A673 (cell line): ENCODE results near the gene LGALS7. TPM values are rescaled to one million over a fixed set of nuclear protein-coding genes. Genes with fewer than 3 reads are reported as not detected.
"Not testable (repeated sequence)": the region's sequence is repeated elsewhere in the genome, so short reads cannot be mapped to it uniquely, and the experiment has no call there.

ENCODE experiments used
- BruUV-seq: library from RNA; stranded (reverse); fragments of 400-500 nt; replicated peaks from 2 replicates; lab custom pipeline; 2021; lab: Mats Ljungman, UMichigan
- CTCF ChIA-PET: fragments of 300-600 bp; sonication (Branson Sonifier 250); formaldehyde crosslinking; loops from one replicate; lab custom pipeline; 2022; ENCODE audit warnings: antibody characterized with exemption; lab: Charles Lee
- POLR2A ChIA-PET: fragments of 300-600 bp; sonication (Branson Sonifier 250); formaldehyde crosslinking; loops from one replicate; lab custom pipeline; 2022; ENCODE audit warnings: antibody characterized with exemption; ENCODE audit not compliant: low non-redundant PET; lab: Charles Lee
- DNase-seq: peaks from one replicate; pipeline ENCODE4 v3.0.0-alpha.2; 2015; ENCODE audit warnings: low spot score
- H3K27ac ChIP-seq: fragments of 200-600 bp; sonication (generic); 2 replicates; pipeline ENCODE4 v1.5.1; 2016; ENCODE audit warnings: mixed run types, low read depth, mild to moderate bottlenecking, mixed read lengths, antibody characterized with exemption, low read length; ENCODE audit not compliant: poor library complexity, severe bottlenecking
- H3K27me3 ChIP-seq: fragments of 200-600 bp; sonication (generic); replicated peaks from 2 replicates; pipeline ENCODE4 v1.6.1; 2017; ENCODE audit warnings: mixed run types, low read depth, mild to moderate bottlenecking, mixed read lengths, antibody characterized with exemption, low read length; ENCODE audit not compliant: insufficient read depth, poor library complexity
- H3K36me3 ChIP-seq: fragments of 200-600 bp; sonication (generic); 2 replicates; pipeline ENCODE4 v1.6.1; 2016; ENCODE audit warnings: mixed run types, mild to moderate bottlenecking, mixed read lengths, antibody characterized with exemption, low read length; ENCODE audit not compliant: insufficient read depth, poor library complexity, severe bottlenecking
- H3K4me1 ChIP-seq: fragments of 200-600 bp; sonication (generic); 2 replicates; pipeline ENCODE4 v1.6.1; 2017; ENCODE audit warnings: mixed run types, mild to moderate bottlenecking, mixed read lengths, antibody characterized with exemption, low read length; ENCODE audit not compliant: insufficient read depth, poor library complexity, severe bottlenecking
- H3K4me3 ChIP-seq: fragments of 200-600 bp; sonication (generic); 2 replicates; pipeline ENCODE4 v1.5.1; 2016; ENCODE audit warnings: low read depth, mixed run types, mild to moderate bottlenecking, mixed read lengths, low read length; ENCODE audit not compliant: poor library complexity, severe bottlenecking
- H3K9me3 ChIP-seq: fragments of 200-600 bp; sonication (generic); 2 replicates; pipeline ENCODE4 v1.6.1; 2016; ENCODE audit warnings: mixed run types, low read depth, mild to moderate bottlenecking, mixed read lengths, antibody characterized with exemption, low read length; ENCODE audit not compliant: poor library complexity, severe bottlenecking
- CTCF ChIP-seq: fragments of 300-800, 200-600 bp; sonication (generic); conservative IDR thresholded peaks from 2 replicates; pipeline ENCODE4 v1.5.1; 2017; ENCODE audit warnings: low read depth, mild to moderate bottlenecking, antibody characterized with exemption, low read length, moderate library complexity, mixed read lengths
- EZH2 ChIP-seq: fragments of 200-600 bp; sonication (generic); IDR thresholded peaks from 2 replicates; pipeline ENCODE4 v1.6.1; 2017; ENCODE audit warnings: borderline replicate concordance, low read depth, mild to moderate bottlenecking, mixed read lengths, antibody characterized with exemption, low read length; ENCODE audit not compliant: poor library complexity, severe bottlenecking
- intact Hi-C: fragments of 100-400 bp; cut with micrococcal nuclease; formaldehyde crosslinking; loops from one replicate; pipeline ENCODE4 v1.10.0; 2022; ENCODE audit not compliant: unreplicated experiment
- total RNA-seq: library from RNA; stranded (reverse); gene quantifications from 2 replicates; pipeline ENCODE4 v1.2.3, GENCODE V29; 2021

LGALS7 gene
- total RNA-seq, 1 experiment from 2014 or later: not detected

GRCh38 chr19:38770228-38770948 lies 2.9 kb downstream of the LGALS7 start:
- H3K36me3 ChIP-seq, BruUV-seq, DNase-seq, H3K4me1 ChIP-seq, POLR2A ChIA-PET, H3K9me3 ChIP-seq, H3K27me3 ChIP-seq, intact Hi-C loops, H3K27ac ChIP-seq: not testable (repeated sequence)
- peak overlapping the region; percentile 17 for H3K4me3 ChIP-seq
- CTCF ChIA-PET: interaction anchor here (1.1 kb wide), 1 partner anchor 46 kb away, joined by 4 read pairs; no protein-coding TSS in a partner anchor

DNA sequence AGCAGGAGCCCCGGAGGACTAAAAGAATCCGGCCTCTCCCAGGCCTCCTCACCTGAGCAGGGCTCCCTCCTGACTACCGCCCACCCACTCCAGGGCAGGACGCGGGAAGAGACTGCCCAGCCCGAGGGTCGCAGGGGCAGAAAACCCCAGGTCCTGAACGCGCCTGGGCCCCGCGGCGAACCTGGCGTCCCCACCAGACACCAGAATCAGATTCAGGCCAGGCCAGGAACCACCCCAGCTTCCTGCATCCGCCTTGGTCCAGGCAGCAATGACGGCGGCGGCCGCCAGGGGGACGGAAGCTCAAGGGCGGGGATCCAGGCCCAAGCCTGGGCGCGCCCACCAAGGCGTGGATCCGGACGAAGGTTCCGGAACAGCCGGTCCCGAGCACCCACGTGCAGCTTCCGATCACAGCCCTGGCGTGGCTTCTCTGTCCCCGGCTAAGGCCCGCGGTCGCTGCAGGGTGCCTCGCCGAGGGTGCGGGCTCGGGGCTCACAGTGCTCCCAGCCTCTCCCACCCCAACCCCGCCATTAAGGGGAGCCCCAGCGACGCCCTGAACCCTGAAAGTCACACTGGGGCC lies 3.6 kb downstream of the LGALS7 start:
- no peak for TF ChIP-seq EZH2
- TF ChIP-seq CTCF: peak; percentile 83
- H3K4me3 ChIP-seq: peak overlapping the region; percentile 17
- H3K27ac ChIP-seq: no peak overlapping the region
- POLR2A ChIA-PET: interaction anchor here (0.6 to 0.7 kb wide), 2 partner anchors 18 to 80 kb away, joined by 3 to 9 read pairs; no protein-coding TSS in a partner anchor
- H3K9me3 ChIP-seq: no peaks in the 10 kb centered on the region
- no peaks in the 10 kb centered on the region for H3K4me1 ChIP-seq
- H3K36me3 ChIP-seq: no peaks in the 10 kb centered on the region
- CTCF ChIA-PET: interaction anchor here (0.6 to 1.1 kb wide), 4 partner anchors 9 to 729 kb away, joined by 3 to 4 read pairs (median 3); no protein-coding TSS in a partner anchor
- BruUV-seq: no TSS peak
- H3K27me3 ChIP-seq: no peaks in the 10 kb centered on the region
- intact Hi-C loops: no loop called here
- DNase-seq: peak; percentile 76

GRCh38 chr19:38766276-38767047 lies 6.9 kb downstream of the LGALS7 start:
- TF ChIP-seq CTCF (no peak), EZH2 (no peak)
- ChIA-PET CTCF (no interaction called here), POLR2A (no interaction called here)
- no peaks in the 10 kb centered on the region for H3K36me3 ChIP-seq
- H3K27me3 ChIP-seq: no peaks in the 10 kb centered on the region
- no peaks in the 10 kb centered on the region for H3K4me1 ChIP-seq
- no peak overlapping the region for H3K4me3 ChIP-seq
- DNase-seq: no peak
- H3K27ac ChIP-seq: no peak overlapping the region
- intact Hi-C loops: no loop called here
- BruUV-seq: no TSS peak
- H3K9me3 ChIP-seq: no peaks in the 10 kb centered on the region
